Stomach (tissue), 4 donors: ENCODE measurements around the gene BAHD1.

Experiments
- EP300 ChIP-seq: sonication (generic); formaldehyde crosslinking; IDR thresholded peaks from one replicate; pipeline ENCODE4 v1.6.1; 2017; ENCODE audit warnings: antibody characterized with exemption
- POLR2A ChIP-seq, 4 donors: fragments of 450-650 bp; IDR thresholded peaks; one replicate each; pipeline ENCODE4 v1.6.1; 2016; ENCODE audit warnings: antibody characterized with exemption in 4 of 4, control low read depth in 2 of 4, mild to moderate bottlenecking in 1 of 4, moderate library complexity in 1 of 4
- TF ChIP-seq, protein P1 (sequence below), 7 experiments: fragments of 450-650 bp in 4 of 7; fragments of 200-600 bp in 3 of 7; sonication (generic) in 3 of 7; IDR thresholded peaks; one replicate each; pipeline ENCODE4 v1.5.1; 2016 to 2019; ENCODE audit warnings: antibody characterized with exemption in 7 of 7, control low read depth in 2 of 7, mild to moderate bottlenecking in 1 of 7

GRCh38 chr15:40456738-40457137 is 16.0 kb downstream of the BAHD1 start:
- no peak for TF ChIP-seq POLR2A (IDR thresholded peaks at IDR 0.05)
- TF ChIP-seq, protein P1, sequence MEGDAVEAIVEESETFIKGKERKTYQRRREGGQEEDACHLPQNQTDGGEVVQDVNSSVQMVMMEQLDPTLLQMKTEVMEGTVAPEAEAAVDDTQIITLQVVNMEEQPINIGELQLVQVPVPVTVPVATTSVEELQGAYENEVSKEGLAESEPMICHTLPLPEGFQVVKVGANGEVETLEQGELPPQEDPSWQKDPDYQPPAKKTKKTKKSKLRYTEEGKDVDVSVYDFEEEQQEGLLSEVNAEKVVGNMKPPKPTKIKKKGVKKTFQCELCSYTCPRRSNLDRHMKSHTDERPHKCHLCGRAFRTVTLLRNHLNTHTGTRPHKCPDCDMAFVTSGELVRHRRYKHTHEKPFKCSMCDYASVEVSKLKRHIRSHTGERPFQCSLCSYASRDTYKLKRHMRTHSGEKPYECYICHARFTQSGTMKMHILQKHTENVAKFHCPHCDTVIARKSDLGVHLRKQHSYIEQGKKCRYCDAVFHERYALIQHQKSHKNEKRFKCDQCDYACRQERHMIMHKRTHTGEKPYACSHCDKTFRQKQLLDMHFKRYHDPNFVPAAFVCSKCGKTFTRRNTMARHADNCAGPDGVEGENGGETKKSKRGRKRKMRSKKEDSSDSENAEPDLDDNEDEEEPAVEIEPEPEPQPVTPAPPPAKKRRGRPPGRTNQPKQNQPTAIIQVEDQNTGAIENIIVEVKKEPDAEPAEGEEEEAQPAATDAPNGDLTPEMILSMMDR (IDR thresholded peaks at IDR 0.05): no peak
- TF ChIP-seq EP300: no peak
